ENCODE data around the gene ADGRL3. TPM values are rescaled to one million over a fixed set of nuclear protein-coding genes. Genes with fewer than 3 reads are reported as not detected.

Gene ADGRL3
- total RNA-seq, 1 donor from 2014 or later = 44.8 TPM

DNA sequence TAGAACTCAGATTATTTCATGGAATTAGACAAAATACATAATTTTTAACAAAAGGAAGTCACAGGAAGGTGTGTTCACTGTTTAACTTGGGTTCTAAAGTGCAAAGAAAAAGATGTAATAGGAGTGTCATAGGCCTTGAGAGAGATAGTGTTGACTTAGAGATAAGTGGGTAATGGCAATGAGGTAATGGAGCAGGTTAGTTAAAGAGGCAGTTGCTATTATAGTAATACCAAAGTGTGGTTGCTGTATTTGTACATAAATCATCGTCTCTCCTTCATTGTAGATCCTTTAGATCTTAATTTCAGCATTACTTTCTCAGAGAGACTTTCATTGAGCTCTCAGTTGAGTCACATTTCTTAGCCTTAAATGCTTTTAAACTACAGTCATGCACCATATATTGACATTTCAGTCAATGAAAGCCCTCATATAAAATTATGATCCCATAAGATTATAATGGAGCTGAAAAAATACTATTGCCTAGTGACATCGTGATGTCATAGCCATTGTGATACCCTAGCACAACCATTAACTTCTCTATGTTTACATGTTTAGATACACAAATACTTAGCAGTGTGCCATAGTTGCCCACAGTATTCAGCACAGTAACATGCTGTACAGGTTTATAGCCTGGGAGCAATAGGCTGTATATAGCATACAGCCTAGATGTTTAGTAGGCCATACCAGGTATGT, 245.4 kb downstream of the ADGRL3 start:
- H3K27ac Mint-ChIP-seq (ENCODE audit: unreplicated experiment) = no peak overlapping the region
- no peaks in the 10 kb centered on the region for H3K4me1 Mint-ChIP-seq (ENCODE audit: unreplicated experiment)
- no peaks in the 10 kb centered on the region for H3K9me3 Mint-ChIP-seq (ENCODE audit: unreplicated experiment)
- H3K27me3 Mint-ChIP-seq (ENCODE audit: unreplicated experiment) = no peaks in the 10 kb centered on the region
- no peaks in the 10 kb centered on the region for H3K36me3 Mint-ChIP-seq (ENCODE audit: low read depth, unreplicated experiment)
- H3K4me3 Mint-ChIP-seq (ENCODE audit: unreplicated experiment) = no peak overlapping the region
- no peak for TF ChIP-seq CTCF (IDR thresholded peaks at IDR 0.05; ENCODE audit: unreplicated experiment)
- no peak for DNase-seq (ENCODE audit: low spot score)

DNA sequence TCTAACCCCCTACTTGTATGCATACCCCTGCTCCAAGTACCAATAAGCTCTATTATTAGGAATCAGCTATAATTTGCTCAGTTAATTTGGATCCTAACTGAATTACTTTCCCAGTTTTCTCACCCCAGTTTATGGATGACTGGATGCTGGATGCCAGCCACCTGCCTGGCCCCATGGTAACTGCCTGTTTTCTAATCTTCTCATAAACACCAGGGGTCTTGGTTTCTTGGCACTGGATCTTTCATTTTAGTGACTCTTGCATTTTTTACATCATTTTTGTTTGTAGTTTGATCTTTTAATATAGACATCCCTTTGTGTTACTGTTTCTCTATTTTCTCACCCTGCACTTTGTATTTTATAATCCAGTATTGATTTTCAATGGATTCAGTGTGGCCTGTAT, 246.8 kb downstream of the ADGRL3 start:
- H3K9me3 Mint-ChIP-seq (ENCODE audit: unreplicated experiment) = no peaks in the 10 kb centered on the region
- no peak for TF ChIP-seq CTCF (IDR thresholded peaks at IDR 0.05; ENCODE audit: unreplicated experiment)
- H3K36me3 Mint-ChIP-seq (ENCODE audit: low read depth, unreplicated experiment) = no peaks in the 10 kb centered on the region
- DNase-seq (ENCODE audit: low spot score) = no peak
- H3K4me1 Mint-ChIP-seq (ENCODE audit: unreplicated experiment) = no peaks in the 10 kb centered on the region
- H3K27ac Mint-ChIP-seq (ENCODE audit: unreplicated experiment) = no peak overlapping the region
- no peaks in the 10 kb centered on the region for H3K27me3 Mint-ChIP-seq (ENCODE audit: unreplicated experiment)
- H3K4me3 Mint-ChIP-seq (ENCODE audit: unreplicated experiment) = no peak overlapping the region

GRCh38 chr4:61447918-61448317, 247.8 kb downstream of the ADGRL3 start:
- Mint-ChIP-seq H3K4me1 (ENCODE audit: unreplicated experiment) (peaks cover 5% of the 10 kb centered on the region), H3K27ac (ENCODE audit: unreplicated experiment) (no peak overlapping the region), H3K36me3 (ENCODE audit: low read depth, unreplicated experiment) (no peaks in the 10 kb centered on the region), H3K27me3 (ENCODE audit: unreplicated experiment) (no peaks in the 10 kb centered on the region), H3K9me3 (ENCODE audit: unreplicated experiment) (no peaks in the 10 kb centered on the region), H3K4me3 (ENCODE audit: unreplicated experiment) (no peak overlapping the region)
- no peak for TF ChIP-seq CTCF (IDR thresholded peaks at IDR 0.05; ENCODE audit: unreplicated experiment)
- no peak for DNase-seq (ENCODE audit: low spot score)

DNA sequence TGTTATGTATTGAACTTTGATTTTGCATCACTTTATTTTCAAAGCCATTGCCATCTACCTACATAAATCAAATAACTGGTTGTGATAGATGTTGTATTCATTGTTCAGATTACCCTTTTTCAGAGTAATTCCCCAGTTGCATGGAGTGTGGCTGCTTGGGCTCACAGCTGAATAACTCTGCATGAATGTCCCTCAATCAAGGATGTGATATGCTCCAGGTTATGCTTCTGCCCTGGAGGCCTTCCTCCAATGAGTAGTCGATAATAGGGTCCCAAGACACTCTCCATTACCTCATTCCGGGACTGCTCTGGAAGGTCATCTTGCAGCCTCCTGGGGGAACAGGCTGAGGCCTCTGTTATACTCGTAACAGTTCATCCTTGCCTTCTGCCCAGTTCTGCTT, 251.8 kb downstream of the ADGRL3 start:
- H3K36me3 Mint-ChIP-seq (ENCODE audit: low read depth, unreplicated experiment) = no peaks in the 10 kb centered on the region
- no peak overlapping the region for H3K4me3 Mint-ChIP-seq (ENCODE audit: unreplicated experiment)
- no peaks in the 10 kb centered on the region for H3K27me3 Mint-ChIP-seq (ENCODE audit: unreplicated experiment)
- H3K9me3 Mint-ChIP-seq (ENCODE audit: unreplicated experiment) = no peaks in the 10 kb centered on the region
- H3K4me1 Mint-ChIP-seq (ENCODE audit: unreplicated experiment) = peaks cover 5% of the 10 kb centered on the region
- DNase-seq (ENCODE audit: low spot score) = no peak
- TF ChIP-seq CTCF (IDR thresholded peaks at IDR 0.05; ENCODE audit: unreplicated experiment) = no peak
- no peak overlapping the region for H3K27ac Mint-ChIP-seq (ENCODE audit: unreplicated experiment)

GRCh38 chr4:61461956-61462355, 261.8 kb downstream of the ADGRL3 start:
- H3K27me3 Mint-ChIP-seq (ENCODE audit: unreplicated experiment) = no peaks in the 10 kb centered on the region

More at GRCh38 chr4:61461956-61462355, 261.8 kb downstream of the ADGRL3 start:
- Mint-ChIP-seq H3K36me3 (ENCODE audit: low read depth, unreplicated experiment) (no peaks in the 10 kb centered on the region), H3K9me3 (ENCODE audit: unreplicated experiment) (no peaks in the 10 kb centered on the region), H3K4me3 (ENCODE audit: unreplicated experiment) (no peak overlapping the region), H3K27ac (ENCODE audit: unreplicated experiment) (no peak overlapping the region), H3K4me1 (ENCODE audit: unreplicated experiment) (peaks cover 6% of the 10 kb centered on the region)
- DNase-seq (ENCODE audit: low spot score) = no peak
- no peak for TF ChIP-seq CTCF (IDR thresholded peaks at IDR 0.05; ENCODE audit: unreplicated experiment)

All from endothelial cell (in vitro differentiated cells).